GM23338 (cell line): ENCODE data around the gene OSBPL7.

Experiments used
- CREB1 ChIP-seq: fragments of 250-450 bp; sonication (Bioruptor Pico); IDR thresholded peaks from 2 replicates; pipeline ENCODE4 v1.5.0; 2020; ENCODE audit warnings: low read depth, mild to moderate bottlenecking, moderate library complexity
- CTCF ChIP-seq, 2 experiments: fragments of 200-600 bp in 1 of 2; sonication (generic) in 1 of 2; conservative IDR thresholded peaks; 2 replicates each; pipeline versions ENCODE4 v1.5.1 to v1.6.1; 2016 to 2017; ENCODE audit warnings: antibody characterized with exemption in 2 of 2, low read depth in 2 of 2, mild to moderate bottlenecking in 2 of 2, moderate library complexity in 1 of 2
- ETS1 ChIP-seq: IDR thresholded peaks from 2 replicates; pipeline ENCODE4 v1.6.1; 2016; ENCODE audit warnings: antibody characterized with exemption
- EZH2 ChIP-seq: fragments of 200-600 bp; sonication (generic); IDR thresholded peaks from one replicate; pipeline ENCODE4 v1.8.0; 2017; ENCODE audit warnings: antibody characterized with exemption, mild to moderate bottlenecking, low read depth; ENCODE audit not compliant: unreplicated experiment
- EZH2phosphoT487 ChIP-seq: fragments of 200-600 bp; sonication (generic); IDR thresholded peaks from one replicate; pipeline ENCODE4 v1.8.1; 2018; ENCODE audit warnings: antibody characterized with exemption; ENCODE audit not compliant: unreplicated experiment
- JUNB ChIP-seq: IDR thresholded peaks from one replicate; pipeline ENCODE4 v1.6.1; 2016; ENCODE audit warnings: antibody characterized with exemption; ENCODE audit not compliant: unreplicated experiment
- NANOG ChIP-seq: IDR thresholded peaks from 2 replicates; pipeline ENCODE4 v1.6.1; 2016; ENCODE audit warnings: antibody characterized with exemption, borderline replicate concordance
- POLR2AphosphoS5 ChIP-seq: IDR thresholded peaks from 2 replicates; pipeline ENCODE4 v1.6.1; 2016; ENCODE audit warnings: antibody characterized with exemption, low read depth
- REST ChIP-seq: IDR thresholded peaks from one replicate; pipeline ENCODE4 v1.6.1; 2018; ENCODE audit warnings: antibody characterized with exemption; ENCODE audit not compliant: unreplicated experiment
- STAT1 ChIP-seq: IDR thresholded peaks from one replicate; pipeline ENCODE4 v1.6.1; 2016; ENCODE audit warnings: antibody characterized with exemption; ENCODE audit not compliant: unreplicated experiment
- ZNF114 ChIP-seq: fragments of 250-450 bp; sonication (Bioruptor Pico); IDR thresholded peaks from 2 replicates; pipeline ENCODE4 v1.5.0; 2020; ENCODE audit warnings: mild to moderate bottlenecking, moderate library complexity
- ZNF331 ChIP-seq: fragments of 250-450 bp; sonication (Bioruptor Pico); IDR thresholded peaks from 2 replicates; pipeline ENCODE4 v1.5.0; 2020; ENCODE audit warnings: low read depth, mild to moderate bottlenecking, moderate library complexity

- TF ChIP-seq CTCF (conservative IDR thresholded peaks at IDR 0.05; ENCODE audit: low read depth in 2 of 2) (no peak), POLR2AphosphoS5 (no peak), EZH2phosphoT487 (no peak), REST (no peak), EZH2 (no peak), JUNB (no peak), ZNF114 (CRISPR knock-in tag) (no peak), CREB1 (CRISPR knock-in tag) (no peak), STAT1 (no peak), ETS1 (no peak), NANOG (no peak), ZNF331 (CRISPR knock-in tag) (no peak)
Observed at GRCh38 chr17:47792457-47792856, 29.1 kb downstream of the OSBPL7 start.
